ENCODE data around the gene LRP1.

Gene LRP1

GRCh38 chr12:57229046-57229633 lies 100.9 kb downstream of the LRP1 start:
- peak; percentile 67 for DNase-seq

GRCh38 chr12:57229634-57230380 lies 101.5 kb downstream of the LRP1 start, which contains the start of gene SHMT2:
Gene SHMT2, plus strand, starts transcription at chr12:57229711. Its CDS starts 68 bp downstream, at chr12:57229779.
- peak; percentile 99 for DNase-seq

DNA sequence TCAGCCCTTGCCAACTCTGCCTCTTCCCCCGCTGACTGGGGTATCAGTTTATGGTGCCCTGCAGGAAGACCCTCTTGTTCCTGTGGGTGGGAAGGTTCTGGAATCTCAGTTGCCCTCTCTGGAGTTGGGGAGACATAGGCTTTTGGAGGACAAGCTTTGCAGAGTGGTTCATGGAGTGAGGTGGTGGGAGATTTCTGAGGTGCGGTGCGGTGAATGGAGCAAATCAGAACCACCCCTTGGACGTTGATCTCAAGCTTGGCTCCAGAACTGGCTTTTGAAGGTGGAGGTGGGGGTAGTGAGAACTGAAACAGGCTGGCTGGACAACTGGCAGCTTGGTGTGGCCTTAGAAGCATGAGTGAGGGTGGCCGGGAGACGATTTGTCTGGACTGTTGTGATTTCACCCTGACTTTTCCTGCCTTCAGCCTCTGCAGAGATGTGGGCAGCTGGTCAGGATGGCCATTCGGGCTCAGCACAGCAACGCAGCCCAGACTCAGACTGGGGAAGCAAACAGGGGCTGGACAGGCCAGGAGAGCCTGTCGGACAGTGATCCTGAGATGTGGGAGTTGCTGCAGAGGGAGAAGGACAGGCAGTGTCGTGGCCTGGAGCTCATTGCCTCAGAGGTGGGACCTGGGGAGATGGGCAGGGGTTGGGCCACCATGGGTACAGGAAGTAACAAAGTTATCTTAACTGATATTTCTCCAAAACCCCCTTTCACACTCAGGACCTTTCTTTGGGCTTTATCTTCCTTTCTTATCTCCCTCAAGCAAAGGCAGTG lies 102.3 kb downstream of the LRP1 start:
- no peak for DNase-seq

- no peak for DNase-seq
These were observed 103.2 kb downstream of the LRP1 start for GRCh38 chr12:57231276-57232021.

- DNase-seq, result no peak
These were observed 104.0 kb downstream of the LRP1 start for GRCh38 chr12:57232156-57232756.

DNA sequence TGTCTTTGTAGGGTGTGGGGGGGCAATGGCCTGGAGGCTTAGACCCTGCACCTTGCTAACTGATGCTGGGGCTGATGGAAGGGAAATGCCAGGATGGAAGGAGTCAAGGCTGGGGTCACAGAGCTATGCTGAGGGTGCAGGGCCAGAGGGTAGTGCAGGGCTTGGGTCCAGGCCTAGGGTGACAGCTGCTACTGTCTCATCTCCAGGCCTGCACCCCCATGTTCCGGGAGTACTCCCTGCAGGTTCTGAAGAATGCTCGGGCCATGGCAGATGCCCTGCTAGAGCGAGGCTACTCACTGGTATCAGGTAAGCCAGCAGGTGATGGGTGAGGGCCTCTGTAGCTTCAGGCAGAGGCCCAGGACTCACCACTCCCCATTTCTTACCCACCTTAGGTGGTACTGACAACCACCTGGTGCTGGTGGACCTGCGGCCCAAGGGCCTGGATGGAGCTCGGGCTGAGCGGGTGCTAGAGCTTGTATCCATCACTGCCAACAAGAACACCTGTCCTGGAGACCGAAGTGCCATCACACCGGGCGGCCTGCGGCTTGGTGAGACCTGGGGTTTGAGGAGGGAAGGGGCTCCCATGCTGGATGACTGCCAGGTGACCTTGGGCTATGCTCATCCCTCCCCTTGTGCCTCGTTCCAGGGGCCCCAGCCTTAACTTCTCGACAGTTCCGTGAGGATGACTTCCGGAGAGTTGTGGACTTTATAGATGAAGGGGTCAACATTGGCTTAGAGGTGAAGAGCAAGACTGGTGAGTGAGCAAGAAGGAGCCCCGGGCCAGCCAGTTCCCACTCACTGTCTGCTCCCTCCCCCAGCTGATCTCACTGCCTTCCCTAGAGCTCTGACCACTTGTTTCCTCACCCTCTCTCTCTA lies 105.3 kb downstream of the LRP1 start:
- DNase-seq, result no peak

GRCh38 chr12:57234233-57234570 lies 105.9 kb downstream of the LRP1 start:
- peak; percentile 39 for DNase-seq

DNA sequence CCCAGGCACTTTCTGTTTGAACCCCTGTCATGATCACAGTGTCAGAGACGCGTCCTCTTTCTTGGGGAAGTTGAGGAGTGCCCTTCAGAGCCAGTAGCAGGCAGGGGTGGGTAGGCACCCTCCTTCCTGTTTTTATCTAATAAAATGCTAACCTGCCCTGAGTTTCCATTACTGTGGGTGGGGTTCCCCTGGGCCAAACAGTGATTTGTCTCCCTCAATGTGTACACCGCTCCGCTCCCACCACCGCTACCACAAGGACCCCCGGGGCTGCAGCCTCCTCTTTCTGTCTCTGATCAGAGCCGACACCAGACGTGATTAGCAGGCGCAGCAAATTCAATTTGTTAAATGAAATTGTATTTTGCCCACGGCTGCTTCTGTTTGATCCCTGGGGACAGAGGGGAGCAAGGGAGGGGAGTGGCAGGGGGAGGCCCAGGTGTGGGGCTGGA lies 106.3 kb downstream of the LRP1 start:
- DNase-seq, result peak; percentile 63

GRCh38 chr12:57235017-57235727 lies 106.9 kb downstream of the LRP1 start:
- peak; percentile 63 for DNase-seq

GRCh38 chr12:57235728-57236131 lies 107.4 kb downstream of the LRP1 start:
- no peak for DNase-seq

GRCh38 chr12:57236201-57236924 lies 108.1 kb downstream of the LRP1 start:
- DNase-seq, result peak; percentile 55

GRCh38 chr12:57236925-57237595 lies 108.8 kb downstream of the LRP1 start:
- DNase-seq, result peak; percentile 67

GRCh38 chr12:57237596-57237931 lies 109.3 kb downstream of the LRP1 start:
- no peak for DNase-seq

DNA sequence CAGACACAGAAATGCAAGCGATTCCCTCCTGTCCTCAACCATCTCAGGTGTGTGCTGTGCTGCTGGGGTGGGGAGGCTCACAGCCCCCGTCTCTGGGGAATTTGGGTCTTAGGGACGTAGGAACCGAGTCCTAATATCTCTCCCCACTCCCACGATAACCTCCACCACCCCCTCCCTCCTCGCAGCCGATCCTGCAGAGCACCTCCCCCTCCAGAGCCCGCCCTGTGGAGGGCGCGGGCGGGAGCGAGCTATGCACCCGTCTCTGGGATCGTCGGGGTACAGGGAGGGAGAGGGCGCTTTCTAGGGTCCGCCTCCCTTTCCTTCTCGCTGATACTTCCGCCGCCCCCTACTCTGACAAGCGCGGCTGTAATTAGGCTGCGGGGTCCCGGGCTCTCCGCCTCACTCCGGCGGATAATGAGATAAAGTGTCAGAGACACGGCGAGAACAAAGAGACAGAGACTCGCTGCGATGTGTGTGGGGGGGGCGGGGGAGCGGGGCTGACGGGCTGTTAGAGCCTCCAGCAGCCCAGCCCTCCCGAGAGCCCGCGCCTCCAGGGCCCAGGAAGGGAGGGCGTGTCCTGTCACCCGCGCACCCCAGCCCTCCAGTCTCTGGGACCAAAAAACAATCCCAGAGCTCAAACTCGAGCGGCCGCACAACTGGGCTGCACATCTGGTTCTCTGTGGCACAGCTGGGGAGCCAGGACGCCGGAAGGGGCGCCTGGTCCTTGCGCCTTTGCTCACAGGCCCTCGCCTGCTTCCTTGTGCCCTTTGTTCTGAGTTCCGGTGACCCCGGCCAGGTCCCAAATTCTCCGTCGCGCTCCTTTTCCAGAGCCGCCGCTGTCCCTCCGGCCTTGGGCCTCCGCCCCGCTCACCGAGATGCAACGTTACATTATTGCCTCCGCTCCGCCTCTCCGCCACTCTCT lies 109.9 kb downstream of the LRP1 start:
- peak; percentile 86 for DNase-seq

GRCh38 chr12:57238854-57239554 lies 110.7 kb downstream of the LRP1 start:
- DNase-seq, result peak; percentile 94

- DNase-seq, result peak; percentile 70
These were observed 111.3 kb downstream of the LRP1 start for GRCh38 chr12:57239587-57240065.

DNA sequence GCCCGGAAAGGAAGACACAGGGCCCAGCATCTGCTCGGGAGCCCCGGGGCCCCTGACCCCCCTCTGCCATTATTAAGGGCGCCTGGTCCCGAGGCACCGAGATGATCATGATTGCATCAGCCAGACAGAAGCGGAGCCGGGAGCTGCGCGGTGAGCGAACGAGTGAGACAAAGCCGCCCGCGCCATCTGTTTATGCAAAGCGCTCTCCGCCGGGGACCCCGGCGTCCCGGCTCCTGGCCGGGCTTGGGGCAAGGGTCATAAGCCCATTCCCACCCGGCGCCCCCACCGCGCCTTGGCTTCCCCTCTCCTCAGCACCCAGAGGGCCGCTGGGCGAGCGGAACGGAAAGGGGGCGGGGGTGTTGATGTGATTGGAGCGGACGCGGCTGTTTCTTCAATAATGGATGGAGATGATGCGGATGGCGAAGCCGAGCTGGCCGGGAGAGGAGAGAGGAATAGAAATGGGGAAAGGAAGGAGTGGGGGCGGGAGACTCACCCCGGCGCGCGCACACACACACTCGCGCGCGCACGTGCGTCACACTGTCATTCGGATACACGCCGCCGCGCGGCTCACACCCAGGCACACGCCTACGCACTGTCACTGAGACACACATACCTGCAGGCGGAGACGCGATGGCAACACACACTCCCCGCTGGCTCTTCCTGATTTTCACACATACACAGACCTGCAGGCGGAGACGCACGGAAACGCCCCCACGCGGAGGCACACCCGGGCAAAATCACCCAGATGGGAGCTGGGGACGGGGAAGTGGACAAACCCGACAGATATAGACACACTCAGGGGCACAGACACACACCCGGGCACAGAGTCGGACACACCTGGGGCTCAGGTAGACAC lies 112.0 kb downstream of the LRP1 start:
- DNase-seq, result peak; percentile 87
